H9 (cell line): Measurements from ENCODE around the gene NAA15. TPM values are rescaled to one million over a fixed set of nuclear protein-coding genes. Genes with fewer than 3 reads are reported as not detected.

Source experiments
- DNase-seq: peaks from one replicate; pipeline ENCODE4 v3.0.0-alpha.2; 2017
- H2AFZ ChIP-seq: one replicate; pipeline ENCODE4 v1.6.1; 2013; ENCODE audit warnings: mild to moderate bottlenecking, low read length, control low read depth, moderate library complexity
- H2AK5ac ChIP-seq: 2 replicates; pipeline ENCODE4 v1.6.1; 2013; ENCODE audit warnings: low read length, control low read depth, mixed read lengths; ENCODE audit not compliant: insufficient read length
- H2BK120ac ChIP-seq: one replicate; pipeline ENCODE4 v1.6.1; 2013; ENCODE audit warnings: low read depth, mild to moderate bottlenecking, low read length, control low read depth, inconsistent platforms; ENCODE audit not compliant: poor library complexity, severe bottlenecking
- H2BK12ac ChIP-seq: 2 replicates; pipeline ENCODE4 v1.6.1; 2013; ENCODE audit warnings: low read length, control low read depth, mixed read lengths, low read depth; ENCODE audit not compliant: insufficient read length
- H2BK15ac ChIP-seq: 2 replicates; pipeline ENCODE4 v1.6.1; 2013; ENCODE audit warnings: low read depth, low read length, control low read depth
- H2BK20ac ChIP-seq: one replicate; pipeline ENCODE4 v1.6.1; 2013; ENCODE audit warnings: low read depth, mild to moderate bottlenecking, low read length, control low read depth, inconsistent platforms; ENCODE audit not compliant: poor library complexity, severe bottlenecking
- H2BK5ac ChIP-seq: 2 replicates; pipeline ENCODE4 v1.6.1; 2013; ENCODE audit warnings: low read length, control low read depth, mixed read lengths; ENCODE audit not compliant: insufficient read length
- H3K14ac ChIP-seq: 2 replicates; pipeline ENCODE4 v1.6.1; 2013; ENCODE audit warnings: low read length, control low read depth; ENCODE audit not compliant: insufficient read depth
- H3K18ac ChIP-seq: 2 replicates; pipeline ENCODE4 v1.6.1; 2013; ENCODE audit warnings: low read depth, mild to moderate bottlenecking, mixed read lengths, low read length, control low read depth; ENCODE audit not compliant: insufficient read length
- H3K23ac ChIP-seq: 2 replicates; pipeline ENCODE4 v1.6.1; 2013; ENCODE audit warnings: low read length, control low read depth, mixed read lengths, low read depth; ENCODE audit not compliant: insufficient read length
- H3K23me2 ChIP-seq: 2 replicates; pipeline ENCODE4 v1.6.1; 2013; ENCODE audit warnings: low read depth, mild to moderate bottlenecking, mixed read lengths, low read length, control low read depth; ENCODE audit not compliant: insufficient read length, poor library complexity, severe bottlenecking
- H3K27ac ChIP-seq: 2 replicates; pipeline ENCODE4 v1.5.1; 2013; ENCODE audit warnings: low read length, control low read depth, mixed read lengths, low read depth; ENCODE audit not compliant: insufficient read length
- H3K27me3 ChIP-seq: 2 replicates; pipeline ENCODE4 v1.6.1; 2013; ENCODE audit warnings: low read length, control low read depth, inconsistent platforms; ENCODE audit not compliant: insufficient read depth
- H3K4ac ChIP-seq: 2 replicates; pipeline ENCODE4 v1.6.1; 2013; ENCODE audit warnings: low read depth, mild to moderate bottlenecking, control low read depth, inconsistent platforms, low read length, moderate library complexity
- H3K4me1 ChIP-seq: 2 replicates; pipeline ENCODE4 v1.6.1; 2013; ENCODE audit warnings: low read length, control low read depth, inconsistent platforms; ENCODE audit not compliant: insufficient read depth
- H3K4me2 ChIP-seq: 2 replicates; pipeline ENCODE4 v1.6.1; 2013; ENCODE audit warnings: low read length, control low read depth, mixed read lengths; ENCODE audit not compliant: insufficient read length, insufficient read depth
- H3K56ac ChIP-seq: 2 replicates; pipeline ENCODE4 v1.6.1; 2013; ENCODE audit warnings: low read depth, mild to moderate bottlenecking, mixed read lengths, low read length, control low read depth; ENCODE audit not compliant: insufficient read length
- H3K79me1 ChIP-seq: 2 replicates; pipeline ENCODE4 v1.6.1; 2013; ENCODE audit warnings: low read depth, mild to moderate bottlenecking, moderate library complexity, low read length, control low read depth, inconsistent platforms; ENCODE audit not compliant: insufficient read depth, poor library complexity, severe bottlenecking
- H3K79me2 ChIP-seq: 2 replicates; pipeline ENCODE4 v1.6.1; 2013; ENCODE audit warnings: low read length, control low read depth, inconsistent platforms; ENCODE audit not compliant: insufficient read depth
- H3K9ac ChIP-seq: 2 replicates; pipeline ENCODE4 v1.6.1; 2013; ENCODE audit warnings: low read length, control low read depth, mixed read lengths; ENCODE audit not compliant: insufficient read length; ENCODE audit errors: extremely low read depth
- H3K9me3 ChIP-seq: one replicate; pipeline ENCODE4 v1.6.1; 2013; ENCODE audit warnings: low read depth, low read length, inconsistent platforms; ENCODE audit not compliant: control insufficient read depth
- H3T11ph ChIP-seq: one replicate; pipeline ENCODE4 v1.6.1; 2013; ENCODE audit warnings: mild to moderate bottlenecking, low read length, control low read depth, inconsistent platforms
- H4K20me1 ChIP-seq: one replicate; pipeline ENCODE4 v1.6.1; 2013; ENCODE audit not compliant: control insufficient read depth, insufficient read length, insufficient read depth
- H4K5ac ChIP-seq: 2 replicates; pipeline ENCODE4 v1.6.1; 2013; ENCODE audit warnings: low read depth, mild to moderate bottlenecking, mixed read lengths, low read length, control low read depth; ENCODE audit not compliant: insufficient read length
- H4K8ac ChIP-seq: replicated peaks from 2 replicates; pipeline ENCODE4 v1.6.1; 2013; ENCODE audit warnings: low read length, control low read depth, mixed read lengths, low read depth; ENCODE audit not compliant: insufficient read length
- H4K91ac ChIP-seq: 2 replicates; pipeline ENCODE4 v1.6.1; 2013; ENCODE audit warnings: low read depth, mild to moderate bottlenecking, moderate library complexity, mixed read lengths, low read length, control low read depth; ENCODE audit not compliant: insufficient read length
- H3K27ac Mint-ChIP-seq, 3 experiments: 2 replicates in 2 of 3; 3 replicates in 1 of 3; pipeline ENCODE4 v1.8.0; 2020 to 2021; ENCODE audit warnings: mixed read lengths in 3 of 3, mild to moderate bottlenecking in 1 of 3, moderate library complexity in 1 of 3
- H3K27me3 Mint-ChIP-seq: 2 replicates; pipeline ENCODE4 v1.8.0; 2021; ENCODE audit warnings: low read depth, mild to moderate bottlenecking, moderate library complexity, mixed read lengths
- H3K36me3 Mint-ChIP-seq, 3 experiments: 2 replicates in 2 of 3; 3 replicates in 1 of 3; pipeline ENCODE4 v1.8.0; 2020 to 2021; ENCODE audit warnings: low read depth in 3 of 3, mixed read lengths in 3 of 3; ENCODE audit not compliant: insufficient read depth in 1 of 3
- H3K4me1 Mint-ChIP-seq, 2 experiments: 2 replicates each; pipeline ENCODE4 v1.8.0; 2020; ENCODE audit warnings: mixed read lengths in 2 of 2
- H3K4me3 Mint-ChIP-seq, 2 experiments: 2 replicates in 1 of 2; 3 replicates in 1 of 2; pipeline ENCODE4 v1.8.0; 2020 to 2021; ENCODE audit warnings: mild to moderate bottlenecking in 2 of 2, mixed read lengths in 2 of 2, moderate library complexity in 1 of 2
- H3K9me3 Mint-ChIP-seq, 2 experiments: 2 replicates in 1 of 2; 3 replicates in 1 of 2; pipeline ENCODE4 v1.8.0; 2020; ENCODE audit warnings: mild to moderate bottlenecking in 2 of 2, mixed read lengths in 2 of 2, moderate library complexity in 1 of 2
- CTCF ChIP-seq: fragments of 200-600 bp; sonication (generic); conservative IDR thresholded peaks from 3 replicates; pipeline ENCODE4 v1.8.0; 2021; ENCODE audit warnings: antibody characterized with exemption, mild to moderate bottlenecking
- WGBS: extraction: QIAGEN DNeasy Blood & Tissue Kit; methylation state at CpG from one replicate; pipeline ENCODE4 v1.1.7; 2013; ENCODE audit warnings: missing lambda C conversion rate, low lambda C conversion rate, mixed read lengths; ENCODE audit not compliant: insufficient read length; ENCODE audit errors: extremely low coverage; 5-methylcytosine and 5-hydroxymethylcytosine counted together
- total RNA-seq: library from RNA; stranded (reverse); gene quantifications from 2 replicates; pipeline ENCODE4 v1.2.1, GENCODE V29; 2021

Gene NAA15
- total RNA-seq, 1 experiment from 2014 or later, result 115 TPM

- no peak overlapping the region for H3K4ac ChIP-seq
- DNase-seq, result no peak
- H3K23ac ChIP-seq, result no peak overlapping the region
- H3K79me2 ChIP-seq, result no peaks in the 10 kb centered on the region
- no peaks in the 10 kb centered on the region for H3K79me1 ChIP-seq
- H2BK5ac ChIP-seq, result no peak overlapping the region
- no peak overlapping the region for H2BK120ac ChIP-seq
- no peak overlapping the region for H3K4me2 ChIP-seq
- no peaks in the 10 kb centered on the region for H3K9me3 ChIP-seq
- no peak overlapping the region for H2BK20ac ChIP-seq
- no peak overlapping the region for H4K91ac ChIP-seq
- no peak overlapping the region for H3K56ac ChIP-seq
- H4K8ac ChIP-seq, result no peak overlapping the region
- H3K4me1 Mint-ChIP-seq, result peaks cover 3 to 5% of the 10 kb centered on the region in 2 experiments; a peak in 2 of 4 replicates
- H3K18ac ChIP-seq, result no peak overlapping the region
- no peak overlapping the region for H3T11ph ChIP-seq
- H3K27ac Mint-ChIP-seq, result no peak overlapping the region
- WGBS, result no CpG with 5 or more reads among the region's 23 CpGs
- no peaks in the 10 kb centered on the region for H3K23me2 ChIP-seq
- no peak overlapping the region for H2BK12ac ChIP-seq
- no peak overlapping the region for H2AFZ ChIP-seq
- H3K4me1 ChIP-seq, result no peaks in the 10 kb centered on the region
- no peaks in the 10 kb centered on the region for H3K27me3 ChIP-seq
- H3K27me3 Mint-ChIP-seq, result no peaks in the 10 kb centered on the region
- peaks cover 25 to 61% (median 48%) of the 10 kb centered on the region in 3 experiments for H3K36me3 Mint-ChIP-seq
- no peak overlapping the region for H4K5ac ChIP-seq
- no peak overlapping the region for H2BK15ac ChIP-seq
- no peak for TF ChIP-seq CTCF
- no peak overlapping the region for H2AK5ac ChIP-seq
- no peak overlapping the region; the same call in 1 of the 2 replicates for H3K14ac ChIP-seq
- H3K9me3 Mint-ChIP-seq, result peaks cover 28 to 32% of the 10 kb centered on the region in 2 experiments
- H4K20me1 ChIP-seq, result no peaks in the 10 kb centered on the region
- no peak overlapping the region for H3K4me3 Mint-ChIP-seq
- no peak overlapping the region for H3K27ac ChIP-seq
- no peak overlapping the region for H3K9ac ChIP-seq
Measured at GRCh38 chr4:139436122-139436521, 134.8 kb downstream of the NAA15 start.
